ENCODE results near the gene MAP3K5. TPM values are rescaled to one million over a fixed set of nuclear protein-coding genes. Genes with fewer than 3 reads are reported as not detected.

Gene MAP3K5
- total and polyA plus RNA-seq, 9 of the 15 experiments (the other 6 are each of a cell fraction or from before 2014, with no cell fraction given), result 2.2 to 13.0 (median 9.9) TPM

DNA sequence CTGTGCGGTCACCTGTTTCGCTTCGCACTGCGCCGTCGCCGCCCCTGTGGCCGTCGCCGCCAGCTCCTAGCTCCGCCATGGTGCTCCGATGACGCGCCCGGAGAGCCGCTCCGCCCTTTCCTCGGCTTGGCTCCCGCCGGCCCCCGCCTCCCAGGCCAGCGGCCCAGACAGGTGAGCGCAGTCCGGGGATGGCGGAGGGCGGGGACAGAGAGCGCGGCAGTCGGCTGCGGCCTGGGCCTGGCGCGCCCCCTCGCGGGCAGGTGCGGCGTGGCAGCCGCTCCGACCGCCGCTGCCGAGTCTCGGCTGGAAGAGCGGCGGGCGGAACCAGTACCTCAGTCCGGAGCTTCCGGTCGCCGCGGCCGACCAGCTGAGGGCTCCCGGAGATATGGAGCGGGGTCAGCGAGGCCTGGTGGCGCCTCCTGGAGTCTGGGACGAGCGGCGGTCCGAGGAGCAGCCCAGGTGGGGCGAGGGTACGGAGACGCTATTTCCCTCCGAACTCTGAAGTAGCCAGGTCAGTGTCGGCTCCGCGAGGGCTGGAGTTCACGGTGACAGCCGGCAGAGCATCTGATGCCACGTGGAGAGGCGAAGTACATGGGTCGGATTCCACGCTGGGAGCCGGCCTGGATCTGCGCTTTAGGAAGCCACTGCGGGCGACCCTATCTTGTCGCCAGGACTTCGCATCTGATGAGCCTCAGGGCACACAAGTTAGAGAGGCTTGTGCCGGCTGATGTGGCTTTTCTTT is 241.8 kb downstream of the MAP3K5 start, which contains the start of gene MAP7 (continued):
- TF ChIP-seq, protein P1, sequence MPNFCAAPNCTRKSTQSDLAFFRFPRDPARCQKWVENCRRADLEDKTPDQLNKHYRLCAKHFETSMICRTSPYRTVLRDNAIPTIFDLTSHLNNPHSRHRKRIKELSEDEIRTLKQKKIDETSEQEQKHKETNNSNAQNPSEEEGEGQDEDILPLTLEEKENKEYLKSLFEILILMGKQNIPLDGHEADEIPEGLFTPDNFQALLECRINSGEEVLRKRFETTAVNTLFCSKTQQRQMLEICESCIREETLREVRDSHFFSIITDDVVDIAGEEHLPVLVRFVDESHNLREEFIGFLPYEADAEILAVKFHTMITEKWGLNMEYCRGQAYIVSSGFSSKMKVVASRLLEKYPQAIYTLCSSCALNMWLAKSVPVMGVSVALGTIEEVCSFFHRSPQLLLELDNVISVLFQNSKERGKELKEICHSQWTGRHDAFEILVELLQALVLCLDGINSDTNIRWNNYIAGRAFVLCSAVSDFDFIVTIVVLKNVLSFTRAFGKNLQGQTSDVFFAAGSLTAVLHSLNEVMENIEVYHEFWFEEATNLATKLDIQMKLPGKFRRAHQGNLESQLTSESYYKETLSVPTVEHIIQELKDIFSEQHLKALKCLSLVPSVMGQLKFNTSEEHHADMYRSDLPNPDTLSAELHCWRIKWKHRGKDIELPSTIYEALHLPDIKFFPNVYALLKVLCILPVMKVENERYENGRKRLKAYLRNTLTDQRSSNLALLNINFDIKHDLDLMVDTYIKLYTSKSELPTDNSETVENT (CRISPR knock-in tag; IDR thresholded peaks at IDR 0.05), result no peak; the same call in 1 of the 2 replicates
- no peak for TF ChIP-seq ESRRB (CRISPR knock-in tag; IDR thresholded peaks at IDR 0.05; ENCODE audit: borderline replicate concordance)
- TF ChIP-seq, protein P2, sequence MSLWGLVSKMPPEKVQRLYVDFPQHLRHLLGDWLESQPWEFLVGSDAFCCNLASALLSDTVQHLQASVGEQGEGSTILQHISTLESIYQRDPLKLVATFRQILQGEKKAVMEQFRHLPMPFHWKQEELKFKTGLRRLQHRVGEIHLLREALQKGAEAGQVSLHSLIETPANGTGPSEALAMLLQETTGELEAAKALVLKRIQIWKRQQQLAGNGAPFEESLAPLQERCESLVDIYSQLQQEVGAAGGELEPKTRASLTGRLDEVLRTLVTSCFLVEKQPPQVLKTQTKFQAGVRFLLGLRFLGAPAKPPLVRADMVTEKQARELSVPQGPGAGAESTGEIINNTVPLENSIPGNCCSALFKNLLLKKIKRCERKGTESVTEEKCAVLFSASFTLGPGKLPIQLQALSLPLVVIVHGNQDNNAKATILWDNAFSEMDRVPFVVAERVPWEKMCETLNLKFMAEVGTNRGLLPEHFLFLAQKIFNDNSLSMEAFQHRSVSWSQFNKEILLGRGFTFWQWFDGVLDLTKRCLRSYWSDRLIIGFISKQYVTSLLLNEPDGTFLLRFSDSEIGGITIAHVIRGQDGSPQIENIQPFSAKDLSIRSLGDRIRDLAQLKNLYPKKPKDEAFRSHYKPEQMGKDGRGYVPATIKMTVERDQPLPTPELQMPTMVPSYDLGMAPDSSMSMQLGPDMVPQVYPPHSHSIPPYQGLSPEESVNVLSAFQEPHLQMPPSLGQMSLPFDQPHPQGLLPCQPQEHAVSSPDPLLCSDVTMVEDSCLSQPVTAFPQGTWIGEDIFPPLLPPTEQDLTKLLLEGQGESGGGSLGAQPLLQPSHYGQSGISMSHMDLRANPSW (CRISPR knock-in tag; IDR thresholded peaks at IDR 0.05), result 0 out of 2 replicates have a peak, but pooled peaks have one; percentile 63
- TF ChIP-seq TRIM28 (IDR thresholded peaks at IDR 0.05), result no peak
- TF ChIP-seq, protein P3, sequence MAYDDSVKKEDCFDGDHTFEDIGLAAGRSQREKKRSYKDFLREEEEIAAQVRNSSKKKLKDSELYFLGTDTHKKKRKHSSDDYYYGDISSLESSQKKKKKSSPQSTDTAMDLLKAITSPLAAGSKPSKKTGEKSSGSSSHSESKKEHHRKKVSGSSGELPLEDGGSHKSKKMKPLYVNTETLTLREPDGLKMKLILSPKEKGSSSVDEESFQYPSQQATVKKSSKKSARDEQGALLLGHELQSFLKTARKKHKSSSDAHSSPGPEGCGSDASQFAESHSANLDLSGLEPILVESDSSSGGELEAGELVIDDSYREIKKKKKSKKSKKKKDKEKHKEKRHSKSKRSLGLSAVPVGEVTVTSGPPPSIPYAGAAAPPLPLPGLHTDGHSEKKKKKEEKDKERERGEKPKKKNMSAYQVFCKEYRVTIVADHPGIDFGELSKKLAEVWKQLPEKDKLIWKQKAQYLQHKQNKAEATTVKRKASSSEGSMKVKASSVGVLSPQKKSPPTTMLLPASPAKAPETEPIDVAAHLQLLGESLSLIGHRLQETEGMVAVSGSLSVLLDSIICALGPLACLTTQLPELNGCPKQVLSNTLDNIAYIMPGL (CRISPR knock-in tag; IDR thresholded peaks at IDR 0.05), result peak; percentile 72; the same call in 1 of the 2 replicates
- TF ChIP-seq KAT2B (IDR thresholded peaks at IDR 0.05; ENCODE audit: low read depth, low read length), result peak; percentile 30
- TF ChIP-seq LARP7 (IDR thresholded peaks at IDR 0.05), result no peak
- TF ChIP-seq, protein P4, sequence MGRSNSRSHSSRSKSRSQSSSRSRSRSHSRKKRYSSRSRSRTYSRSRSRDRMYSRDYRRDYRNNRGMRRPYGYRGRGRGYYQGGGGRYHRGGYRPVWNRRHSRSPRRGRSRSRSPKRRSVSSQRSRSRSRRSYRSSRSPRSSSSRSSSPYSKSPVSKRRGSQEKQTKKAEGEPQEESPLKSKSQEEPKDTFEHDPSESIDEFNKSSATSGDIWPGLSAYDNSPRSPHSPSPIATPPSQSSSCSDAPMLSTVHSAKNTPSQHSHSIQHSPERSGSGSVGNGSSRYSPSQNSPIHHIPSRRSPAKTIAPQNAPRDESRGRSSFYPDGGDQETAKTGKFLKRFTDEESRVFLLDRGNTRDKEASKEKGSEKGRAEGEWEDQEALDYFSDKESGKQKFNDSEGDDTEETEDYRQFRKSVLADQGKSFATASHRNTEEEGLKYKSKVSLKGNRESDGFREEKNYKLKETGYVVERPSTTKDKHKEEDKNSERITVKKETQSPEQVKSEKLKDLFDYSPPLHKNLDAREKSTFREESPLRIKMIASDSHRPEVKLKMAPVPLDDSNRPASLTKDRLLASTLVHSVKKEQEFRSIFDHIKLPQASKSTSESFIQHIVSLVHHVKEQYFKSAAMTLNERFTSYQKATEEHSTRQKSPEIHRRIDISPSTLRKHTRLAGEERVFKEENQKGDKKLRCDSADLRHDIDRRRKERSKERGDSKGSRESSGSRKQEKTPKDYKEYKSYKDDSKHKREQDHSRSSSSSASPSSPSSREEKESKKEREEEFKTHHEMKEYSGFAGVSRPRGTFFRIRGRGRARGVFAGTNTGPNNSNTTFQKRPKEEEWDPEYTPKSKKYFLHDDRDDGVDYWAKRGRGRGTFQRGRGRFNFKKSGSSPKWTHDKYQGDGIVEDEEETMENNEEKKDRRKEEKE (IDR thresholded peaks at IDR 0.05; ENCODE audit: borderline replicate concordance in 1 of 2, control insufficient read depth in 1 of 2, low read depth in 2 of 2, low read length in 1 of 2), result no peak
- 0 out of 2 replicates have a peak, but pooled peaks have one; percentile 52 for TF ChIP-seq ZNF175 (CRISPR knock-in tag; IDR thresholded peaks at IDR 0.05; ENCODE audit: low read depth)
- TF ChIP-seq NFE2L1 (tag; IDR thresholded peaks at IDR 0.05; ENCODE audit: borderline replicate concordance, low read depth), result no peak
- TF ChIP-seq, protein P5, sequence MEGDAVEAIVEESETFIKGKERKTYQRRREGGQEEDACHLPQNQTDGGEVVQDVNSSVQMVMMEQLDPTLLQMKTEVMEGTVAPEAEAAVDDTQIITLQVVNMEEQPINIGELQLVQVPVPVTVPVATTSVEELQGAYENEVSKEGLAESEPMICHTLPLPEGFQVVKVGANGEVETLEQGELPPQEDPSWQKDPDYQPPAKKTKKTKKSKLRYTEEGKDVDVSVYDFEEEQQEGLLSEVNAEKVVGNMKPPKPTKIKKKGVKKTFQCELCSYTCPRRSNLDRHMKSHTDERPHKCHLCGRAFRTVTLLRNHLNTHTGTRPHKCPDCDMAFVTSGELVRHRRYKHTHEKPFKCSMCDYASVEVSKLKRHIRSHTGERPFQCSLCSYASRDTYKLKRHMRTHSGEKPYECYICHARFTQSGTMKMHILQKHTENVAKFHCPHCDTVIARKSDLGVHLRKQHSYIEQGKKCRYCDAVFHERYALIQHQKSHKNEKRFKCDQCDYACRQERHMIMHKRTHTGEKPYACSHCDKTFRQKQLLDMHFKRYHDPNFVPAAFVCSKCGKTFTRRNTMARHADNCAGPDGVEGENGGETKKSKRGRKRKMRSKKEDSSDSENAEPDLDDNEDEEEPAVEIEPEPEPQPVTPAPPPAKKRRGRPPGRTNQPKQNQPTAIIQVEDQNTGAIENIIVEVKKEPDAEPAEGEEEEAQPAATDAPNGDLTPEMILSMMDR (IDR thresholded peaks at IDR 0.05 in 2 of 3, conservative IDR thresholded peaks at IDR 0.05 in 1 of 3; ENCODE audit: insufficient read depth in 2 of 3, low read depth in 1 of 3, low read length in 3 of 3), result peak; percentile 78 to 95 (median 92)
- TF ChIP-seq CHCHD3 (CRISPR knock-in tag; IDR thresholded peaks at IDR 0.05), result no peak
- no peak for TF ChIP-seq NFIX (CRISPR knock-in tag; IDR thresholded peaks at IDR 0.05; ENCODE audit: low read depth)
